ENCODE measurements around the gene RNF157.

GRCh38 chr17:76176701-76177574 is 63.4 kb downstream of the RNF157 start:
- TF ChIP-seq CTCF (IDR thresholded peaks at IDR 0.05; ENCODE audit: insufficient read depth, low read length) (no peak), REST (IDR thresholded peaks at IDR 0.05; ENCODE audit: insufficient replicate concordance, low read depth) (no peak), POLR2AphosphoS5 (IDR thresholded peaks at IDR 0.05; ENCODE audit: low read depth) (no peak)

All from HL-60 (cell line).